Progenitor cell of endocrine pancreas (in vitro differentiated cells): ENCODE data around the gene FAM131C. TPM values are rescaled to one million over a fixed set of nuclear protein-coding genes. Genes with fewer than 3 reads are reported as not detected.
"Not testable (repeated sequence)": the region's sequence is repeated elsewhere in the genome, so short reads cannot be mapped to it uniquely, and the experiment has no call there.

ENCODE experiments used
- DNase-seq: peaks from one replicate; pipeline ENCODE4 v3.0.0; 2021; ENCODE audit warnings: low spot score; ENCODE audit not compliant: unreplicated experiment
- H3K27ac Mint-ChIP-seq: 2 replicates; pipeline ENCODE4 v1.8.0; 2021; ENCODE audit warnings: mild to moderate bottlenecking, moderate library complexity, mixed read lengths
- H3K27me3 Mint-ChIP-seq: 2 replicates; pipeline ENCODE4 v1.8.0; 2021; ENCODE audit warnings: mixed read lengths
- H3K36me3 Mint-ChIP-seq: 2 replicates; pipeline ENCODE4 v1.8.0; 2022; ENCODE audit warnings: mixed read lengths; ENCODE audit not compliant: insufficient read depth
- H3K4me1 Mint-ChIP-seq: 2 replicates; pipeline ENCODE4 v1.8.0; 2021; ENCODE audit warnings: low read depth, mixed read lengths
- H3K4me3 Mint-ChIP-seq: 2 replicates; pipeline ENCODE4 v1.8.0; 2021; ENCODE audit warnings: low read depth, mild to moderate bottlenecking, moderate library complexity, mixed read lengths
- H3K9me3 Mint-ChIP-seq: 2 replicates; pipeline ENCODE4 v1.8.0; 2021; ENCODE audit warnings: low read depth, mixed read lengths
- CTCF ChIP-seq: fragments of 200-600 bp; sonication (generic); IDR thresholded peaks from one replicate; pipeline ENCODE4 v1.5.0; 2021; ENCODE audit warnings: antibody characterized with exemption, mild to moderate bottlenecking; ENCODE audit not compliant: unreplicated experiment
- total RNA-seq: library from RNA; stranded (reverse); gene quantifications from 2 replicates; pipeline ENCODE4 v1.2.1, GENCODE V29; 2021

Gene FAM131C
- total RNA-seq, 1 donor from 2014 or later, result 1.2 TPM

DNA sequence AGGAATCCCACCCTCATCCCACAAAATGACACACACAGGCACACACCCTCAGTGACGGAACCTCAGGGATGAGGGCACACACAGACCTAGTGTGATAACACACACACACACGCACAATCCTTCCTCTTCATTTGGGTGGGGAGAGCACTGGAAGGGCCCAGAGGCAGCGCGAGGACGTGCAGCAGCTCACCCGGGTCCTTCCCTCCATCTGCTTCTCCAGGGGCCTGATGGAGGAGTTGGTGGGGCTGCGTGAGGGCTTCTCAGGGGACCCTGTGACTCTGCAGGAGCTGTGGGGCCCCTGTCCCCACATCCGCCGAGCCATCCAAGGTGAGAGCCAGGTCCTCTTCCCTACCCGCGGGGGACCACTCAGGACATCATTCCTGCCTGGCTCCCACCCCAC is 51.1 kb downstream of the FAM131C start:
- DNase-seq, result no peak
- no peak overlapping the region for H3K27ac Mint-ChIP-seq
- peaks cover 13% of the 10 kb centered on the region for H3K4me1 Mint-ChIP-seq
- no peaks in the 10 kb centered on the region for H3K9me3 Mint-ChIP-seq
- H3K27me3 Mint-ChIP-seq, result peaks cover 40% of the 10 kb centered on the region
- no peaks in the 10 kb centered on the region for H3K36me3 Mint-ChIP-seq
- no peak for TF ChIP-seq CTCF
- no peak overlapping the region for H3K4me3 Mint-ChIP-seq

GRCh38 chr1:16021681-16022080 is 51.8 kb downstream of the FAM131C start, which contains the start of gene CLCNKA:
Gene CLCNKA, plus strand, starts transcription at chr1:16022036. Its CDS starts 584 bp downstream, at chr1:16022620.
- peaks cover 40% of the 10 kb centered on the region for H3K27me3 Mint-ChIP-seq
- TF ChIP-seq CTCF, result no peak
- no peaks in the 10 kb centered on the region for H3K36me3 Mint-ChIP-seq
- H3K4me3 Mint-ChIP-seq, result no peak within 1 kb of the TSS
- DNase-seq, result no peak
- H3K27ac Mint-ChIP-seq, result no peak within 1 kb of the TSS
- H3K4me1 Mint-ChIP-seq, result peaks cover 13% of the 10 kb centered on the region
- no peaks in the 10 kb centered on the region for H3K9me3 Mint-ChIP-seq

GRCh38 chr1:16020878-16021277 is 52.6 kb downstream of the FAM131C start:
- H3K4me3 Mint-ChIP-seq, result not testable (repeated sequence)
- H3K27me3 Mint-ChIP-seq, result peaks cover 40% of the 10 kb centered on the region

DNA sequence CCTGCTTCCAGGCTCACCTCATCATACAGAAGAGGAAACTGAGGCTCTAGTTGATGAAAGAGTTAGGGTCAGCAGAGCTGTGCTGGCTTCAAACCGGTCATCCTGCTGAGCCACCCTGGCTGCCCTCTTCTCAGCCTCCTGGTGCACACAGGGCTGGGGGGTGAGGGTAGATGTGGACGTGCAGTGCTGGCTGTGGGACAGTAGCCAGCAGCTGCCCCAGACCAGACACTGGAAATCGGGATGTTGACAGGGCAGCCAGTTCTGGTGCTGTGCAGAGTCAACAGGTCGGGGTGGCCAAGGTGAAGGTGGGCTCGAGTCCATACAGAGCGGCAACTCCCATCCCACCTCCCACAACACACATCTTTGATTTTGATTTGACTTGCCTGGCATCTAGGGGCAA is 53.1 kb downstream of the FAM131C start:
- Mint-ChIP-seq H3K9me3 (no peaks in the 10 kb centered on the region), H3K27me3 (peaks cover 37% of the 10 kb centered on the region), H3K4me1 (peaks cover 13% of the 10 kb centered on the region), H3K36me3 (no peaks in the 10 kb centered on the region), H3K4me3 (no peak overlapping the region), H3K27ac (no peak overlapping the region)
- DNase-seq, result no peak
- TF ChIP-seq CTCF, result no peak

More at GRCh38 chr1:16020878-16021277, 52.6 kb downstream of the FAM131C start:
- DNase-seq, H3K36me3 Mint-ChIP-seq, H3K9me3 Mint-ChIP-seq, H3K27ac Mint-ChIP-seq: not testable (repeated sequence)
- H3K4me1 Mint-ChIP-seq, result peaks cover 13% of the 10 kb centered on the region

DNA sequence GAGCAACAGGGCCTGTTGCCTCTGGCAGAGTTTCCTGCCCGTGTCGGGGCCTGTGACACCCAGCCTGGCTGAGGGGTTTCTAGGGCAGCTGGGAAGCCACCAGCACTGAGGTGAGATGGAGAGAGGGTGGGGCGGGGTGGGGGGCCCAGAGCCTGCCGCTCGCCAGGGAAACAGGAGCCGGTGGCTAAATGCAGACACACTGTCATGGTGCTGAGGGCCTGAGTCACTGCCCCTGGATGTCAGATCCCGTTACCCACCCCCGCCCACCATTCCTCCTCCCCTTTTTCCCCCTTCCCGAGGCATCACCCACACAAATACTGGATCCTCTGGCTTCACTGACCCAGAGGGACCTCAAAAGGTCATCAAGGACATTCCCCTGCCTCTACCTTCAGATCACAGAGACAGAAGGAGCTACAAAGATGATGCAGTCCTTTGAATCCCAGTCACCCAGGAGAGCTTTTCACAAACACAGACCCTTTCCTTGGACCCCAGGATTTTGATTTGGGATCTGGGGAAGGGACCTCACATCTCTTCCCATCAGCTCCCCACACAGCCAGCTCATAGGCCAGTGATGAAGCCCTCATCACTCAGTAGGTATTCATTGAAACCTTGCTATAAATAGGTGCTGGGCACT is 53.7 kb downstream of the FAM131C start:
- Mint-ChIP-seq H3K27ac (peak overlapping the region; percentile 80), H3K36me3 (no peaks in the 10 kb centered on the region), H3K4me1 (peaks cover 13% of the 10 kb centered on the region), H3K27me3 (peaks cover 34% of the 10 kb centered on the region), H3K9me3 (no peaks in the 10 kb centered on the region), H3K4me3 (no peak overlapping the region)
- no peak for TF ChIP-seq CTCF
- no peak for DNase-seq
